GM06990 (cell line): Measurements from ENCODE around the gene MYO1D.
A peak's percentile ranks its signal among the peaks of the same experiment; 100 is the strongest.

Experiments used
- DNase-seq: peaks from one replicate; pipeline ENCODE4 v3.0.0-alpha.2; 2011; ENCODE audit not compliant: insufficient read length; ENCODE audit errors: extremely low read depth
- H3K27me3 ChIP-seq: replicated peaks from 2 replicates; pipeline ENCODE4 v1.6.0; 2011; ENCODE audit warnings: low read length; ENCODE audit not compliant: control insufficient read depth, insufficient read depth
- H3K36me3 ChIP-seq: 2 replicates; pipeline ENCODE4 v1.5.1; 2011; ENCODE audit warnings: low read length; ENCODE audit not compliant: control insufficient read depth, insufficient read depth
- H3K4me3 ChIP-seq: replicated peaks from 2 replicates; pipeline ENCODE4 v1.5.1; 2011; ENCODE audit warnings: low read depth, mild to moderate bottlenecking, control low read depth, low read length
- CTCF ChIP-seq: IDR thresholded peaks from 2 replicates; pipeline ENCODE4 v1.5.1; 2011; ENCODE audit warnings: low read length, control low read depth, mild to moderate bottlenecking, inconsistent platforms; ENCODE audit not compliant: insufficient read depth, poor library complexity, severe bottlenecking

Gene MYO1D

GRCh38 chr17:32593003-32593402 lies 283.9 kb downstream of the MYO1D start:
- TF ChIP-seq CTCF: no peak
- no peaks in the 10 kb centered on the region for H3K36me3 ChIP-seq
- H3K27me3 ChIP-seq: no peaks in the 10 kb centered on the region
- no peak for DNase-seq
- no peak overlapping the region for H3K4me3 ChIP-seq

GRCh38 chr17:32591405-32591804 lies 285.5 kb downstream of the MYO1D start:
- TF ChIP-seq CTCF: no peak
- Histone ChIP-seq H3K27me3 (no peaks in the 10 kb centered on the region), H3K4me3 (no peak overlapping the region), H3K36me3 (no peaks in the 10 kb centered on the region)
- DNase-seq: no peak

- H3K27me3 ChIP-seq: no peaks in the 10 kb centered on the region
- no peaks in the 10 kb centered on the region for H3K36me3 ChIP-seq
- TF ChIP-seq CTCF: no peak
- H3K4me3 ChIP-seq: no peak overlapping the region
- no peak for DNase-seq
Measured at GRCh38 chr17:32590974-32591373, 285.9 kb downstream of the MYO1D start.

- no peak for DNase-seq
- Histone ChIP-seq H3K36me3 (no peaks in the 10 kb centered on the region), H3K27me3 (no peaks in the 10 kb centered on the region), H3K4me3 (no peak overlapping the region)
- TF ChIP-seq CTCF: peak; percentile 36
Measured at GRCh38 chr17:32588982-32589381, 287.9 kb downstream of the MYO1D start.

- TF ChIP-seq CTCF: no peak
- Histone ChIP-seq H3K4me3 (no peak overlapping the region), H3K36me3 (no peaks in the 10 kb centered on the region), H3K27me3 (no peaks in the 10 kb centered on the region)
- DNase-seq: no peak
Measured at GRCh38 chr17:32588135-32588534, 288.8 kb downstream of the MYO1D start.

GRCh38 chr17:32586666-32587065 lies 290.3 kb downstream of the MYO1D start:
- Histone ChIP-seq H3K27me3 (no peaks in the 10 kb centered on the region), H3K4me3 (no peak overlapping the region), H3K36me3 (no peaks in the 10 kb centered on the region)
- no peak for DNase-seq
- no peak for TF ChIP-seq CTCF
